GM10847 (cell line): ENCODE results near the gene SLC16A2.

Experiments
- POLR2A ChIP-seq: IDR thresholded peaks from 2 replicates; pipeline ENCODE4 v1.6.1; 2011; ENCODE audit not compliant: insufficient read length; ENCODE audit errors: extremely low read depth

SLC16A2 gene

DNA sequence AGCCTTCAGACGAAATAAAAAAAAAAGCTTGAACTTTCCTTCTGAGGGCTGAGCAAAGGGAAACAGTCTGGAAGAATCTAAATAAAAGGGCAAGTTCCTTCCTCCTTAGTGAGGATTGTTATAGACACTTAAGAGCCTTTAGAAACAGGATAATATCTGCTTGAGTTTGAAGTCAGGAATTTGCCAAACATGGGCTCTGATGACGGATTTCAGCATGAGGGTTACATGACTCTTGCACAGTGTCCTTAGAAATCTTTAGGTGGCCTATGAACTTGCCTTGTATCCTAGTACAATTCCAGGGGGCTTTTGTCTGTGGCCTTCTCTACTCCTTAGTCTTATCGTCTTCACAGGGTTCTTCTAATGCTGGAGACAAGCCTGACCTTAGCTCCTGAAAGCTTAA, 99.0 kb downstream of the SLC16A2 start:
- no peak for TF ChIP-seq POLR2A

DNA sequence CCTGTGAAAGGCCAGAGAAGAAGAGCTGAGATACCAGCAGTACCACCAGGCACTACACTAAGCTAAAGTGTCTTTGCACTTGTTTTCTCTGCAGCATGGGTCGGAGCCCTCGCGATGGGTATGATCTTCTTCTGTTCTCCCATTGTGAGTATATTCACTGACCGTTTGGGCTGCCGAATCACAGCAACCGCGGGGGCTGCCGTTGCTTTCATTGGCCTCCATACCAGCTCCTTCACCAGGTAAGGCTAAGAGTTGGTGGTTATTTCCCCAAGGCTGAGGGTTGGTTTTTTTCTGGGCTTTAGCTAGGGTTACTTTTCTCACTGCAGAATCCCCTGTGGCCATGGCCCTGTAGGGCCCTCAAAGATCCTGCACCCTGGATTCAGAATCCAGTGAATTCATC, 99.6 kb downstream of the SLC16A2 start:
- TF ChIP-seq POLR2A = no peak

- TF ChIP-seq POLR2A = no peak
These were observed 100.9 kb downstream of the SLC16A2 start for GRCh38 chrX:74521961-74522751.

DNA sequence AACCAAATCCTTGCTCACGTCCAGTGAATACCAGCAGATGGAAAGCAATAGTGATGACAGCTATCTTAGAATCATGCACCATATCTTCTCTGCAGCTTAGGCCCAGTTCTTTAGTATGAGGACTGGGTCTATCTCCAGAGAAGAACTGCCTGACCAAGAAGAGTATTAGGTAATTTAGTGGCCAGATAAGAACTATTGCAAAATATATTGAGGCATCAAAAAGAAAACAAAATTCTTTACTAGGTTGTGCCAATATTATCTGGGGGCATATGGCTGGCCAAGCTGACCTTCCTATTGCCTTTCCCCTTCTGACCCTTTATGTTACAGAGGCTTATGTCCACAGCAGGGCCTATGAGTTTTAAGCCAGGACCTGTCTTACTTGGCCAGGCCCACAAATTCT, 101.9 kb downstream of the SLC16A2 start:
- no peak for TF ChIP-seq POLR2A

DNA sequence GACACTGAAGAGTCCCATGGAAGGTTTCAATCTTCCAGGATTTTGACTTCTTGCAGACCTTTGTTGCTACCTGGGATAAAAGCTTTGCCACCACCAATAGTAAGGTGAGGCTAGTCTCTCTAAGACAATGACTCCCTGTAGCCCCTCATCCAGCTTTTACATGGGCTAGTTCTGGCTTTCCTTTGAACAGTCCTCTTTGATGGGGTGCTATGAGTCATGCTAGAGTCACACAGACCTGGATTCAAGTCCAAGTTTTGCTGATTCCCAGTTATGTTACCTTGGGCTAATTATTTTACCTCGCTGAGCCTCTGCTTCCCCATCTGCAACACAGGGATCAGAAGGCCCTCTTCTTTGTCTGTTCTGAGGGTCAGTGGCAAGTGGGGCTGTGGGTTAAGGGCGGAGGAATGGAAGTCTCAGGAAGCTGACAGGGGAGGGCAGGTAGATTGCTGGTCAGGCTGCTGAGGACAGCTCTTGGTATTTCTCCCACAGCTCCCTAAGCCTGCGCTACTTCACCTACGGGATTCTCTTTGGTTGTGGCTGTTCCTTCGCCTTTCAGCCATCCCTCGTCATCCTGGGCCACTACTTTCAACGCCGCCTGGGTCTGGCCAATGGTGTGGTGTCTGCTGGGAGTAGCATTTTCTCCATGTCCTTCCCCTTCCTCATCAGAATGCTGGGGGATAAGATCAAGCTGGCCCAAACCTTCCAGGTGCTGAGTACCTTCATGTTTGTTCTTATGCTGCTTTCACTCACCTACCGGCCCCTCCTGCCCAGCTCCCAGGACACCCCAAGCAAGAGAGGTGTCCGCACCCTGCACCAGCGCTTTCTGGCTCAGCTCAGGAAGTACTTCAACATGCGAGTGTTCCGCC, 102.8 kb downstream of the SLC16A2 start:
- no peak for TF ChIP-seq POLR2A

DNA sequence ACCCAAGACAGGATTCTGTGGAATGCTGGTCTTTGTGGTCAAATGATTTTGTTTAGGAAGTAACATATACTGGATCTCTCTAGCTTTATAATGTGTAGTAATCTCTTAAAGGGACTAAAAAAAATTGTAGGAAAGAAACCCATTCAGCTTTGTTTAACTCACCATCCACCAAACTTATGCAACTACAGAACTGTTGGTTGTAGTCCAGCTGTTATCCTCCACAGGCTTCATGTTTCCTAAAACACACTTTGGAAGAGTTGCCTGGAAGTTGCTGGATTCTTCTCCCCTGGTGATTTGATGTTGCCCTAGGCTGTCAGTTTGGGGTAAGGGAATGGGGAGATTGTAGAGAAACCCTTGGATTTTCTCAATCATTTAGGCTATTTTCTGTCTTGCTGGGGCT, 103.8 kb downstream of the SLC16A2 start:
- TF ChIP-seq POLR2A = no peak

DNA sequence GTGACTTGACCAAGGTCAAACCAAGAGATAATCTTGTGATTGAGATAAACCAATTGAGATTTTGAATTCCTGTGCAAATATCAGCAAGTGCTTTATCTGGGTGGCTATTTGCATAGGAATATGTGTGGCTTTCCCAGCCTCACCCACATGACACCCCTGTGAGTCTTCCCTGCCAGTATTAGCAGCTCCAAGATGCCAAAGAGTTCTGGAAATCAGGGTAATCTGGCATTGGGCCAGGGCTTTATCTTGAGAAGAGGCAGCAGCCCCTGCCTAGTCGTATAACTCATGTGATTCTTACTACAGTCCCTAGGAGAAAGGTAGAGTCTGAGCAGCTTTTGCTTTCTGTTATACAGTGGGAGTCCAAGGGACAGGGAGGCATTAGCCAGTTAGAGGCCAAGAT, 105.5 kb downstream of the SLC16A2 start:
- no peak for TF ChIP-seq POLR2A

DNA sequence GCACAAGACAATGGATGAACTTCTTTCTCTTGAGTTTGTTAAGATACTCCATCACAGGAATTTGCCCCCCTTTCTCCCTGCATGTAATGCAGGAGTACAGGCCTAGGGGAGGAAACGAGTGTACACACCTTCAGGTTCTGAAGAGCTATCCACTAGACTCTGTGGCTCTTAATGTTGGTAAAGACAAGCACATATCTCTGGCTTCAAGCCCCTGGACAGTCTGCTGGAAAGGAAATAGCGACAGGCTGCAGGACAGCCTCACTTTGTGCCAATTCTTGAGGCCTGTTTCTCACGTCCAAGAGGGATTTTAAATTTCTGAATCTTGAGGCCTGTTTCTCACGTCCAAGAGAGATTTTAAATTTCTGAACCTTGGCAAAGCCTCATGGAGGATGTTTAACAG, 106.1 kb downstream of the SLC16A2 start:
- TF ChIP-seq POLR2A = no peak

- TF ChIP-seq POLR2A = no peak
These were observed 108.0 kb downstream of the SLC16A2 start for GRCh38 chrX:74529311-74529710.

DNA sequence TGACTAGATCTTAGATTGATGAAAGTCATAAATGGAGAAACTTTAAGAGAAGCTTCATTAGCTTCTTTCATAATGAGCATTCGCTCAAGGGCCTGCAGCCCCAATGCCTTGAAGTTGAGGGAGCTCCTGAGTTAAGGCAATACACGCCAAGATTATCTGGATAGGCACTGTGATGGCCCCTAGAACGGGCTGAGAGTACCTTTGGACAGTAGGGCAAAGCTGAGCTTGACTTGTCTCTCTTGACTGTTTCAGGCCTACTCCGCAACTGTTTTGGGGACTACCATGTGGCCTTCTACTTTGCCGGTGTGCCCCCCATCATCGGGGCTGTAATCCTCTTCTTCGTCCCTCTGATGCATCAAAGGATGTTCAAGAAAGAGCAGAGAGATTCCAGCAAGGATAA, 109.8 kb downstream of the SLC16A2 start:
- no peak for TF ChIP-seq POLR2A

GRCh38 chrX:74534569-74535038, 113.3 kb downstream of the SLC16A2 start:
- no peak for TF ChIP-seq POLR2A

DNA sequence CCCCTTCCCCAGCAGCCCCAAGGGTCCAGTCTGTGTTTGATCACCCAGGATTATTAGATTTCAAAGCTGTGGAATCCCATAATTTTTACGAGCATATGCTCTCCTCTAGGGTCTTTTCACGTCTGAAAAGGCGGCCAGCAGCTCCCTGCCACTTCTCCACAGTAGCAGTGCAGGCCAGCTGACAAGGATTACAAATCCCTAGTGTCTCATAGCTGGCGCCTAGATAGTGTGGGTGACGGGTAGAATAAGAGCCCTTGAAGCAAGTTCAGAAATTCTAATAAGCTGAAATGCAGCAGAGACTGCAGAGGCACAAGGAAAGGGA, 113.8 kb downstream of the SLC16A2 start:
- TF ChIP-seq POLR2A = no peak

GRCh38 chrX:74535408-74536151, 114.3 kb downstream of the SLC16A2 start:
- TF ChIP-seq POLR2A = no peak

- no peak for TF ChIP-seq POLR2A
These were observed 115.0 kb downstream of the SLC16A2 start for GRCh38 chrX:74536152-74536831.

DNA sequence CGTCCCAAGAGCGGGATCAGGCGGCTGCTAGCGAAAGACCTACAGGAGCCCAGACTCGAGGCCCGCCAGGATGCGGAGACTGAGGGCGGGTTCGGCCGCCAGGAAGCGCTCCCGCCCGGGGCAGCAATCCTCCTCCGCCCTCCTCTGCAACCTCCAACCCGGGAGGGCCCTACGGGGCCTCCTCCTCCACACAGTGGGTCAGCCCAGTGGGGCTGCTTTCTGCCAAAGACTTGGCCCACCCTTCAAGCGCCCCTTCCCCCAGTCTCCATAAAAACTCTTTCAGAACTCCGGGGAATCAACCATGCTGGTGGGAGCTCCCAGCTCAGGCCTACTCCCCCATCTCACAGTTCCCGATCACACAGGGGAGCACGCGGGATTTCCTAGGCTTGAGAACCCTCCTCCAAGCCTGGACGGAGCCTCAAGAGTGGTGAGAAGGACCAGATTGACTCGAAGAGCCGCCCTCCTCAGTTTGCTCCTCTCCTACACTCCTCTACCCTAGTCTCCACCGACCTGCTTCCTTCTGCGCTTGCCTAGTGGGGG, 115.6 kb downstream of the SLC16A2 start:
- TF ChIP-seq POLR2A = no peak
